HEK293 (cell line): ENCODE results near the gene GALNT10.

Experiments
- CTCF ChIA-PET: fragments of 350-600 bp; formaldehyde crosslinking; extraction: SDS; loops from one replicate; lab custom pipeline; 2021; ENCODE audit warnings: antibody characterized with exemption; lab: Yijun Ruan, JAX
- POLR2A ChIA-PET: fragments of 300-600 bp; formaldehyde crosslinking; extraction: SDS; loops from one replicate; lab custom pipeline; 2020; ENCODE audit warnings: antibody characterized with exemption, inconsistent platforms; lab: Yijun Ruan, JAX
- H3K27ac ChIP-seq: fragments of 200-500 bp; sonication (Bioruptor generic); 2 replicates; pipeline ENCODE4 v1.5.1; 2014; ENCODE audit warnings: low read depth, low read length, control low read depth, inconsistent platforms; ENCODE audit errors: extremely low read depth
- H3K36me3 ChIP-seq, 2 experiments: fragments of 200-500 bp in 1 of 2; sonication (Bioruptor generic) in 1 of 2; 1 replicate in 1 of 2; 2 replicates in 1 of 2; pipeline ENCODE4 v1.5.1; 2014 to 2017; ENCODE audit warnings: inconsistent platforms in 2 of 2, low read length in 2 of 2; ENCODE audit not compliant: control insufficient read depth in 2 of 2, insufficient read depth in 1 of 2
- H3K4me1 ChIP-seq: fragments of 200-500 bp; sonication (Bioruptor generic); 2 replicates; pipeline ENCODE4 v1.5.1; 2014; ENCODE audit warnings: mild to moderate bottlenecking, low read length, inconsistent platforms; ENCODE audit not compliant: control insufficient read depth, insufficient read depth
- H3K4me3 ChIP-seq: 2 replicates; pipeline ENCODE4 v1.5.1; 2011; ENCODE audit warnings: low read depth, mild to moderate bottlenecking, control low read depth, low read length, moderate library complexity
- H3K9me3 ChIP-seq: fragments of 200-500 bp; sonication (Bioruptor generic); 2 replicates; pipeline ENCODE4 v1.5.1; 2014; ENCODE audit warnings: low read depth, low read length, inconsistent platforms; ENCODE audit not compliant: control insufficient read depth, insufficient read depth
- BCL11B ChIP-seq: fragments of 450-650 bp; formaldehyde crosslinking; IDR thresholded peaks from 2 replicates; pipeline ENCODE4 v1.5.1; 2016; ENCODE audit warnings: low read depth, missing biosample characterization, missing genetic modification characterization
- KLF8 ChIP-seq: fragments of 450-650 bp; formaldehyde crosslinking; IDR thresholded peaks from 2 replicates; pipeline ENCODE4 v1.5.1; 2016; ENCODE audit warnings: missing biosample characterization, missing genetic modification characterization
- OVOL3 ChIP-seq: fragments of 450-650 bp; formaldehyde crosslinking; IDR thresholded peaks from 2 replicates; pipeline ENCODE4 v1.5.1; 2016; ENCODE audit warnings: missing biosample characterization, missing genetic modification characterization
- RBAK ChIP-seq: fragments of 450-650 bp; formaldehyde crosslinking; IDR thresholded peaks from 2 replicates; pipeline ENCODE4 v1.5.1; 2016; ENCODE audit warnings: missing biosample characterization, missing genetic modification characterization
- YY1 ChIP-seq: fragments of 450-650 bp; formaldehyde crosslinking; IDR thresholded peaks from 2 replicates; pipeline ENCODE4 v1.5.1; 2018; ENCODE audit warnings: missing biosample characterization, missing genetic modification characterization
- ZBTB20 ChIP-seq: fragments of 450-650 bp; formaldehyde crosslinking; IDR thresholded peaks from 2 replicates; pipeline ENCODE4 v1.5.1; 2016; ENCODE audit warnings: missing biosample characterization, missing genetic modification characterization
- ZBTB48 ChIP-seq: fragments of 450-650 bp; formaldehyde crosslinking; IDR thresholded peaks from 2 replicates; pipeline ENCODE4 v1.5.1; 2016; ENCODE audit warnings: missing biosample characterization, missing genetic modification characterization
- ZBTB8A ChIP-seq: fragments of 450-650 bp; formaldehyde crosslinking; IDR thresholded peaks from 2 replicates; pipeline ENCODE4 v1.5.1; 2016; ENCODE audit warnings: missing biosample characterization, missing genetic modification characterization
- ZFP3 ChIP-seq: fragments of 450-650 bp; formaldehyde crosslinking; IDR thresholded peaks from 2 replicates; pipeline ENCODE4 v1.5.1; 2016; ENCODE audit warnings: low read depth, missing biosample characterization, missing genetic modification characterization
- ZFP41 ChIP-seq: fragments of 450-650 bp; formaldehyde crosslinking; IDR thresholded peaks from 2 replicates; pipeline ENCODE4 v1.5.1; 2016; ENCODE audit warnings: missing biosample characterization, missing genetic modification characterization, borderline replicate concordance
- ZNF175 ChIP-seq: fragments of 450-650 bp; formaldehyde crosslinking; IDR thresholded peaks from 2 replicates; pipeline ENCODE4 v1.5.1; 2016; ENCODE audit warnings: missing biosample characterization, missing genetic modification characterization
- ZNF341 ChIP-seq: fragments of 450-650 bp; formaldehyde crosslinking; IDR thresholded peaks from 2 replicates; pipeline ENCODE4; 2016; ENCODE audit warnings: low read depth, missing biosample characterization, missing genetic modification characterization
- ZNF350 ChIP-seq: fragments of 450-650 bp; formaldehyde crosslinking; IDR thresholded peaks from 2 replicates; pipeline ENCODE4 v1.5.0; 2017; ENCODE audit warnings: missing biosample characterization, mild to moderate bottlenecking, missing genetic modification characterization
- ZNF426 ChIP-seq: fragments of 450-650 bp; formaldehyde crosslinking; IDR thresholded peaks from 2 replicates; pipeline ENCODE4 v1.5.1; 2017; ENCODE audit warnings: missing biosample characterization, missing genetic modification characterization, mild to moderate bottlenecking, inconsistent platforms, moderate library complexity
- ZNF549 ChIP-seq: fragments of 450-650 bp; IDR thresholded peaks from 2 replicates; pipeline ENCODE4 v1.5.1; 2018; ENCODE audit warnings: missing biosample characterization, missing genetic modification characterization, mild to moderate bottlenecking, inconsistent platforms, moderate library complexity
- ZNF561 ChIP-seq: fragments of 450-650 bp; IDR thresholded peaks from 2 replicates; pipeline ENCODE4 v1.5.1; 2018; ENCODE audit warnings: missing biosample characterization, missing genetic modification characterization, borderline replicate concordance
- ZNF623 ChIP-seq: fragments of 450-650 bp; formaldehyde crosslinking; IDR thresholded peaks from 2 replicates; pipeline ENCODE4 v1.5.1; 2016; ENCODE audit warnings: missing biosample characterization, missing genetic modification characterization
- ZNF658 ChIP-seq: fragments of 450-650 bp; formaldehyde crosslinking; IDR thresholded peaks from 2 replicates; pipeline ENCODE4; 2016; ENCODE audit warnings: missing biosample characterization, missing genetic modification characterization
- ZNF777 ChIP-seq: fragments of 450-650 bp; formaldehyde crosslinking; IDR thresholded peaks from 2 replicates; pipeline ENCODE4 v1.5.1; 2017; ENCODE audit warnings: missing biosample characterization, missing genetic modification characterization, borderline replicate concordance
- TF ChIP-seq, protein P1 (sequence below): fragments of 450-650 bp; formaldehyde crosslinking; IDR thresholded peaks from 2 replicates; pipeline ENCODE4 v1.5.1; 2016; ENCODE audit warnings: missing biosample characterization, missing genetic modification characterization
- TF ChIP-seq, protein P2 (sequence below): fragments of 450-650 bp; formaldehyde crosslinking; IDR thresholded peaks from 2 replicates; pipeline ENCODE4 v1.5.1; 2016; ENCODE audit warnings: missing biosample characterization, missing genetic modification characterization
- TF ChIP-seq, protein P3 (sequence below): fragments of 450-650 bp; formaldehyde crosslinking; IDR thresholded peaks from 2 replicates; pipeline ENCODE4 v1.5.1; 2016; ENCODE audit warnings: missing biosample characterization, missing genetic modification characterization
- TF ChIP-seq, protein P4 (sequence below): fragments of 450-650 bp; formaldehyde crosslinking; IDR thresholded peaks from 2 replicates; pipeline ENCODE4 v1.5.1; 2016; ENCODE audit warnings: missing biosample characterization, missing genetic modification characterization

The GALNT10 gene

DNA sequence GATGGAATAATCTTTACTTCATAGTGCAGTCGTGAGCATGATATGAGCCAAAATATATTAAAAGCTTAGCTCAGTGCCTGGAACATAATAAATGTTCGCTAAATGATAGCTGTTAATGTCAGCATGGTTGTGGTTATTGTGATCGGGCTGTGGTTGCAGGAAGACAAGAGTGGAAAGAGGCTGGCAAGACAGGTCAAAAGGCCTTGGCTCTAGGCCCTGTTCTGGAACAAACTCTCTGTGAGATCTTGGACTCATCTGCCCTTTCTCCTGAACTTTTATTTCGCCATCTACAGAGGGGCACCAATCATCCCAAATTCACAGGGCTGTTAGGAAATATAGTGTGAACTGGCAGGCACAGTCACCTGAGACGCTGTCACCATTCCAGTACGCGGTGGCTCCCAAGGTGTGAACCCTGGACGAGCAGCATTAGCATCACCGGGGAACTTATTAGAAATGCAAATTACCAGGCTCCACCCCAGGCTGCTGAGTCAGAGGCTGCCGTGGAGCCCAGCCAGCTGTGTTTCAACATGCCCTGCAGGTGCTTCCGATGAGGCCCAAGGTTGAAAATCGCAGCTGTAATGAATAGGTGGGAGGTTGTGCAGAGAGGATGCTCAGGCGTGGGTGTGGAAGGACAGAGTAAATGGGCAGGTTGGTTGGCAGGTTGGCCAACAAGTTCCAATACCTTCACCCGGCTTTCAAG lies 205.0 kb downstream of the GALNT10 start (continued):
- TF ChIP-seq ZBTB20, result peak; percentile 55; the same call in 1 of the 2 replicates
- no peak for TF ChIP-seq ZFP41 (tag by site-specific recombination)
- TF ChIP-seq, protein P1, sequence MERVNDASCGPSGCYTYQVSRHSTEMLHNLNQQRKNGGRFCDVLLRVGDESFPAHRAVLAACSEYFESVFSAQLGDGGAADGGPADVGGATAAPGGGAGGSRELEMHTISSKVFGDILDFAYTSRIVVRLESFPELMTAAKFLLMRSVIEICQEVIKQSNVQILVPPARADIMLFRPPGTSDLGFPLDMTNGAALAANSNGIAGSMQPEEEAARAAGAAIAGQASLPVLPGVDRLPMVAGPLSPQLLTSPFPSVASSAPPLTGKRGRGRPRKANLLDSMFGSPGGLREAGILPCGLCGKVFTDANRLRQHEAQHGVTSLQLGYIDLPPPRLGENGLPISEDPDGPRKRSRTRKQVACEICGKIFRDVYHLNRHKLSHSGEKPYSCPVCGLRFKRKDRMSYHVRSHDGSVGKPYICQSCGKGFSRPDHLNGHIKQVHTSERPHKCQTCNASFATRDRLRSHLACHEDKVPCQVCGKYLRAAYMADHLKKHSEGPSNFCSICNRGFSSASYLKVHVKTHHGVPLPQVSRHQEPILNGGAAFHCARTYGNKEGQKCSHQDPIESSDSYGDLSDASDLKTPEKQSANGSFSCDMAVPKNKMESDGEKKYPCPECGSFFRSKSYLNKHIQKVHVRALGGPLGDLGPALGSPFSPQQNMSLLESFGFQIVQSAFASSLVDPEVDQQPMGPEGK, result no peak
- TF ChIP-seq ZNF175 (tag by site-specific recombination), result no peak
- TF ChIP-seq, protein P2, sequence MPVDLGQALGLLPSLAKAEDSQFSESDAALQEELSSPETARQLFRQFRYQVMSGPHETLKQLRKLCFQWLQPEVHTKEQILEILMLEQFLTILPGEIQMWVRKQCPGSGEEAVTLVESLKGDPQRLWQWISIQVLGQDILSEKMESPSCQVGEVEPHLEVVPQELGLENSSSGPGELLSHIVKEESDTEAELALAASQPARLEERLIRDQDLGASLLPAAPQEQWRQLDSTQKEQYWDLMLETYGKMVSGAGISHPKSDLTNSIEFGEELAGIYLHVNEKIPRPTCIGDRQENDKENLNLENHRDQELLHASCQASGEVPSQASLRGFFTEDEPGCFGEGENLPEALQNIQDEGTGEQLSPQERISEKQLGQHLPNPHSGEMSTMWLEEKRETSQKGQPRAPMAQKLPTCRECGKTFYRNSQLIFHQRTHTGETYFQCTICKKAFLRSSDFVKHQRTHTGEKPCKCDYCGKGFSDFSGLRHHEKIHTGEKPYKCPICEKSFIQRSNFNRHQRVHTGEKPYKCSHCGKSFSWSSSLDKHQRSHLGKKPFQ (tag by site-specific recombination), result peak; percentile 78
- TF ChIP-seq, all 188 proteins: peak for 4

DNA sequence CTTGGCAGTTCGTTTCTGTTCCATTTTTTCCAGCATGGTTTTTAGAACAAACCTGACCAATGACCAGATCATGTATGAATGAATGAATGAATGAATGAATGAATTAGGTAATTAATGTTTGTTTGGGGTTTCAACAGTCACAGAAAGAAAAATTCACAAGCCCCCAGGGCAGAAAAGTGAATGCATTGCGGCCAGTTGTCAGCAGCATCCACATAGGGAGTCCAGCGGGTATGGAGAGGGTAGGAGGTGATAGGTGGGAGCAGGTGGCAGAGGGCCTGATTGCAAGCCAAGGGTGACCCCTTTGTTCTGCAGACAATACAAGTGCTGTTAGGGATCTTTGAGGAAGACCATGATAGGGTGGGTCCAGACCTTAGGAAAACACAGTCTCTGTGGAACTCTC lies 205.6 kb downstream of the GALNT10 start:
- ChIA-PET CTCF (interaction anchor here (1.6 kb wide), 1 partner anchor 324 kb away, joined by 8 read pairs; no protein-coding TSS in a partner anchor), POLR2A (no interaction called here)
- H3K9me3 ChIP-seq, result no peaks in the 10 kb centered on the region
- H3K4me3 ChIP-seq, result no peak overlapping the region
- no peaks in the 10 kb centered on the region for H3K36me3 ChIP-seq
- H3K4me1 ChIP-seq, result peaks cover 12% of the 10 kb centered on the region
- H3K27ac ChIP-seq, result no peak overlapping the region
- TF ChIP-seq ZNF623 (tag by site-specific recombination) (no peak), ZNF658 (tag by site-specific recombination) (no peak), ZNF426 (no peak)

DNA sequence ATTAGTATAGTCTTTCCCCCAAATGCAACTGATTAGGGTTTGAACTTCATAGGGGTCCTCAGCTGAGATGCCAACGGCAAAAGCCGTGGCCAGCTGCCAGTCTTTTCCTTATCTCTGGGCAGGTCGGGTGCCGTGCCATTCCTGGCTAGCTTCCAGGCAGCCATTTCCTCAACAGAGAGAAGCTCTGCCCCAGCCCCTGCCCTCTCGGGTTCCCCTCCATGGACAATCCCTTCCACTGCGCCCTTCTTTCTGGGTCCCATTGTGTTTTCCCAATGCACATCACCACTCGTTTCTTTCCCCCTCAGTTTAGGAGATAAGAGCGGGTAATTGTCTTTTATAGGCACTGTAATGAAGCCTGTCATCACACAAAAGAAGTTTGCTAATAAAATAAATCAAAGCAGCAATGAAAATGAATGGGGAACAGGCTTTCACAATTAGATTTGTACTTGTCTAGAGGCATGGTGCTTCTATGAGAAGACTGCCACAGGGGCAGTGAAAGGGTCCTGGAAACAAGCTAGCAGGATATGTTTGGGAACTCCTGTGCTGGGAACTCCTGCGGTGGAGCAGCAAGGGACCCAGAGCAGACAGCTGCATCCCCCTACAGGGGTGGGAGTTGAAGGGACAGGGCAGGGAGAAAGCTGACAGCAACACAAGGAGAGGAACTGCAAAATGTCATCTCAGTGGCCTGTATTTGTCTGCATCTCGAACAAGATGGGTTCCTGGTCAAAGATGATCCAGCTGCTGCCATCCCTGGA lies 207.3 kb downstream of the GALNT10 start:
- ChIA-PET CTCF (interaction anchor here (0.5 to 1.6 kb wide), 7 partner anchors 57 to 325 kb away, joined by 3 to 8 read pairs (median 3); no protein-coding TSS in a partner anchor), POLR2A (interaction anchor here (1.2 kb wide), 1 partner anchor 208 kb away, joined by 3 read pairs; no protein-coding TSS in a partner anchor)
- H3K36me3 ChIP-seq, result no peaks in the 10 kb centered on the region
- H3K27ac ChIP-seq, result no peak overlapping the region; the same call in 1 of the 2 replicates
- H3K4me3 ChIP-seq, result no peak overlapping the region
- peaks cover 12% of the 10 kb centered on the region for H3K4me1 ChIP-seq
- no peaks in the 10 kb centered on the region for H3K9me3 ChIP-seq
- TF ChIP-seq ZFP3, result no peak
- TF ChIP-seq RBAK, result no peak
- TF ChIP-seq ZNF549, result no peak
- TF ChIP-seq ZBTB8A (tag by site-specific recombination), result peak; percentile 63
- TF ChIP-seq ZNF777 (tag by site-specific recombination), result no peak
- TF ChIP-seq YY1 (tag by site-specific recombination), result no peak
- TF ChIP-seq, protein P3, sequence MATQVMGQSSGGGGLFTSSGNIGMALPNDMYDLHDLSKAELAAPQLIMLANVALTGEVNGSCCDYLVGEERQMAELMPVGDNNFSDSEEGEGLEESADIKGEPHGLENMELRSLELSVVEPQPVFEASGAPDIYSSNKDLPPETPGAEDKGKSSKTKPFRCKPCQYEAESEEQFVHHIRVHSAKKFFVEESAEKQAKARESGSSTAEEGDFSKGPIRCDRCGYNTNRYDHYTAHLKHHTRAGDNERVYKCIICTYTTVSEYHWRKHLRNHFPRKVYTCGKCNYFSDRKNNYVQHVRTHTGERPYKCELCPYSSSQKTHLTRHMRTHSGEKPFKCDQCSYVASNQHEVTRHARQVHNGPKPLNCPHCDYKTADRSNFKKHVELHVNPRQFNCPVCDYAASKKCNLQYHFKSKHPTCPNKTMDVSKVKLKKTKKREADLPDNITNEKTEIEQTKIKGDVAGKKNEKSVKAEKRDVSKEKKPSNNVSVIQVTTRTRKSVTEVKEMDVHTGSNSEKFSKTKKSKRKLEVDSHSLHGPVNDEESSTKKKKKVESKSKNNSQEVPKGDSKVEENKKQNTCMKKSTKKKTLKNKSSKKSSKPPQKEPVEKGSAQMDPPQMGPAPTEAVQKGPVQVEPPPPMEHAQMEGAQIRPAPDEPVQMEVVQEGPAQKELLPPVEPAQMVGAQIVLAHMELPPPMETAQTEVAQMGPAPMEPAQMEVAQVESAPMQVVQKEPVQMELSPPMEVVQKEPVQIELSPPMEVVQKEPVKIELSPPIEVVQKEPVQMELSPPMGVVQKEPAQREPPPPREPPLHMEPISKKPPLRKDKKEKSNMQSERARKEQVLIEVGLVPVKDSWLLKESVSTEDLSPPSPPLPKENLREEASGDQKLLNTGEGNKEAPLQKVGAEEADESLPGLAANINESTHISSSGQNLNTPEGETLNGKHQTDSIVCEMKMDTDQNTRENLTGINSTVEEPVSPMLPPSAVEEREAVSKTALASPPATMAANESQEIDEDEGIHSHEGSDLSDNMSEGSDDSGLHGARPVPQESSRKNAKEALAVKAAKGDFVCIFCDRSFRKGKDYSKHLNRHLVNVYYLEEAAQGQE (tag by site-specific recombination), result no peak
- no peak for TF ChIP-seq ZNF426
- TF ChIP-seq ZNF350 (tag by site-specific recombination), result no peak
- TF ChIP-seq, protein P4, sequence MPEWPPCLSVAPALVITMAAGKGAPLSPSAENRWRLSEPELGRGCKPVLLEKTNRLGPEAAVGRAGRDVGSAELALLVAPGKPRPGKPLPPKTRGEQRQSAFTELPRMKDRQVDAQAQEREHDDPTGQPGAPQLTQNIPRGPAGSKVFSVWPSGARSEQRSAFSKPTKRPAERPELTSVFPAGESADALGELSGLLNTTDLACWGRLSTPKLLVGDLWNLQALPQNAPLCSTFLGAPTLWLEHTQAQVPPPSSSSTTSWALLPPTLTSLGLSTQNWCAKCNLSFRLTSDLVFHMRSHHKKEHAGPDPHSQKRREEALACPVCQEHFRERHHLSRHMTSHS, result peak; percentile 60; the same call in 1 of the 2 replicates
- TF ChIP-seq KLF8 (tag by site-specific recombination), result no peak
- peak; percentile 22; the same call in 1 of the 2 replicates for TF ChIP-seq ZNF341 (tag by site-specific recombination)
- TF ChIP-seq OVOL3, result no peak
- TF ChIP-seq ZBTB48 (tag by site-specific recombination), result no peak
- TF ChIP-seq ZNF561 (tag by site-specific recombination), result 0 out of 2 replicates have a peak, but pooled peaks have one; percentile 61
- peak; percentile 79; the same call in 1 of the 2 replicates for TF ChIP-seq BCL11B
